Ishikawa (cell line): ENCODE data around the gene RPRM.

Experiments used
- RAD21 ChIP-seq: IDR thresholded peaks from 2 replicates; pipeline ENCODE4 v1.6.1; 2012; ENCODE audit warnings: low read depth
- TAF1 ChIP-seq: IDR thresholded peaks from 2 replicates; pipeline ENCODE4 v1.6.1; 2012; ENCODE audit warnings: low read depth, mild to moderate bottlenecking
- YY1 ChIP-seq: IDR thresholded peaks from 2 replicates; pipeline ENCODE4 v1.6.1; 2012; ENCODE audit warnings: low read depth
- ZBTB7A ChIP-seq: IDR thresholded peaks from 2 replicates; pipeline ENCODE4 v1.6.1; 2012; ENCODE audit warnings: low read depth

- TF ChIP-seq ZBTB7A (no peak), YY1 (no peak), RAD21 (no peak), TAF1 (no peak)
These were observed 20.9 kb upstream of the RPRM start for GRCh38 chr2:153499439-153499838.
